MCF 10A (cell line): Measurements from ENCODE around the gene TMEM119. TPM values are rescaled to one million over a fixed set of nuclear protein-coding genes. Genes with fewer than 3 reads are reported as not detected.

Experiments
- BruUV-seq: library from RNA; stranded (reverse); fragments of 400-500 nt; replicated peaks from 2 replicates; lab custom pipeline; 2021; lab: Mats Ljungman, UMichigan
- CTCF ChIA-PET: fragments of 300-600 bp; sonication (Branson Sonifier 250); formaldehyde crosslinking; extraction: SDS; loops from one replicate; lab custom pipeline; 2021; ENCODE audit warnings: antibody characterized with exemption, inconsistent platforms; lab: Yijun Ruan, JAX
- POLR2A ChIA-PET: fragments of 300-600, 350-650 bp; sonication (Branson Sonifier 250); formaldehyde crosslinking; extraction: SDS; loops from one replicate; lab custom pipeline; 2020; ENCODE audit warnings: antibody characterized with exemption, inconsistent platforms; lab: Yijun Ruan, JAX
- DNase-seq: peaks from one replicate; pipeline ENCODE4 v3.0.0-alpha.2; 2018; ENCODE audit not compliant: unreplicated experiment
- H3K27ac Mint-ChIP-seq: one replicate; pipeline ENCODE4 v1.8.0; 2022; ENCODE audit warnings: mild to moderate bottlenecking, low read depth, mixed read lengths; ENCODE audit not compliant: unreplicated experiment
- H3K27me3 Mint-ChIP-seq: one replicate; pipeline ENCODE4 v1.8.0; 2022; ENCODE audit warnings: mixed read lengths; ENCODE audit not compliant: insufficient read depth, unreplicated experiment
- H3K36me3 Mint-ChIP-seq: one replicate; pipeline ENCODE4 v1.8.0; 2022; ENCODE audit warnings: mild to moderate bottlenecking, moderate library complexity, mixed read lengths; ENCODE audit not compliant: insufficient read depth, unreplicated experiment
- H3K4me1 Mint-ChIP-seq: one replicate; pipeline ENCODE4 v1.8.0; 2022; ENCODE audit warnings: mixed read lengths; ENCODE audit not compliant: insufficient read depth, unreplicated experiment
- H3K4me3 Mint-ChIP-seq: one replicate; pipeline ENCODE4 v1.8.0; 2022; ENCODE audit warnings: mild to moderate bottlenecking, moderate library complexity, mixed read lengths; ENCODE audit not compliant: unreplicated experiment
- H3K9me3 Mint-ChIP-seq: one replicate; pipeline ENCODE4 v1.8.0; 2022; ENCODE audit warnings: mixed read lengths; ENCODE audit not compliant: unreplicated experiment
- CTCF ChIP-seq: fragments of 200-600 bp; IDR thresholded peaks from one replicate; pipeline ENCODE4 v1.8.0; 2022; ENCODE audit warnings: antibody characterized with exemption, mild to moderate bottlenecking; ENCODE audit not compliant: unreplicated experiment
- intact Hi-C: fragments of 100-400 bp; cut with micrococcal nuclease; formaldehyde crosslinking; loops from 2 replicates; pipeline ENCODE4 v1.14.1; 2022
- total RNA-seq: library from RNA; stranded (reverse); gene quantifications from 2 replicates; pipeline ENCODE4 v1.2.3, GENCODE V29; 2022

Gene TMEM119
- total RNA-seq, 1 experiment from 2014 or later, result not detected

- no peak overlapping the region for H3K4me3 Mint-ChIP-seq
- no peaks in the 10 kb centered on the region for H3K9me3 Mint-ChIP-seq
- intact Hi-C loops, result no loop called here
- H3K36me3 Mint-ChIP-seq, result peaks cover 43% of the 10 kb centered on the region
- no TSS peak for BruUV-seq
- no peak for DNase-seq
- peaks cover 39% of the 10 kb centered on the region for H3K4me1 Mint-ChIP-seq
- CTCF ChIA-PET, result interaction anchor here (1.0 kb wide), 1 partner anchor 14 kb away, joined by 5 read pairs; no protein-coding TSS in a partner anchor
- TF ChIP-seq CTCF, result no peak
- peak overlapping the region; percentile 64 for H3K27ac Mint-ChIP-seq
- no peaks in the 10 kb centered on the region for H3K27me3 Mint-ChIP-seq
- POLR2A ChIA-PET, result interaction anchor here (0.8 kb wide), 1 partner anchor 9 kb away, joined by 6 read pairs; the partner anchor contains the start of gene SART3
These were observed 46.3 kb downstream of the TMEM119 start for GRCh38 chr12:108551535-108551934.

DNA sequence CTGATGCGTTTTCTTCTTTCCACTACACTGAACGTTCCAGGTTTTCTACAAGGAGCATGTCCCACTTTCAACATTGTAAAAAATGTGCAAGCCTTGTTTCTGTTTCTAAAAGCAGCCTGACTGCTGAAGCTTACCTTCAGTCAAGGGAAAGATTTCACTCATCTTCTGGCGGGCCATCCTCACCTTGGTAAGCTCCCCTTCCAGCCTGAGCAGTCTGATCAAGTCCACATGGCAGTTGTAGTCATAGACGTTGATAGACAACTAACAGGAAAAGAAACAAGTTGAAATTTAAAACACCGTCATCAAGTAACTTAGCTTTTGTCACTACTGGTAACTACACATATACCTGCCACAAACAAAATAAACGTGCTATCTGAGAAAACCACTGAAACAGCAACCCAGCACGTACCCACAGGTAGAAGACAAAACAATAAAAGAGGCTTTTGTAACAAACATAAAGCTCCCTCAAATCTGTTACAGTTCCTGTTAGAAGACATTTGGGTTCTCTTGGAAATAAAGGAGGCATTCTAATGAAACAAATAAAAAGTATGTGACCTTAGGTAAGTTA is 48.8 kb downstream of the TMEM119 start:
- H3K27me3 Mint-ChIP-seq, result no peaks in the 10 kb centered on the region
- no peaks in the 10 kb centered on the region for H3K9me3 Mint-ChIP-seq
- no peak overlapping the region for H3K4me3 Mint-ChIP-seq
- H3K36me3 Mint-ChIP-seq, result peaks cover 63% of the 10 kb centered on the region
- H3K4me1 Mint-ChIP-seq, result peaks cover 32% of the 10 kb centered on the region
- intact Hi-C loops, result no loop called here
- DNase-seq, result no peak
- ChIA-PET POLR2A (interaction anchor here (0.7 to 3.5 kb wide), 3 partner anchors 12 to 17 kb away, joined by 3 to 27 read pairs (median 3); partner anchors contain the start of genes ISCU and SART3), CTCF (interaction anchor here (0.6 to 2.5 kb wide), 5 partner anchors 14 to 648 kb away, joined by 3 to 16 read pairs (median 3); no protein-coding TSS in a partner anchor)
- H3K27ac Mint-ChIP-seq, result no peak overlapping the region
- no peak for TF ChIP-seq CTCF
- no TSS peak for BruUV-seq

GRCh38 chr12:108547686-108548085 is 50.2 kb downstream of the TMEM119 start:
- no peaks in the 10 kb centered on the region for H3K9me3 Mint-ChIP-seq

More at GRCh38 chr12:108547686-108548085, 50.2 kb downstream of the TMEM119 start:
- TF ChIP-seq CTCF, result no peak
- Mint-ChIP-seq H3K36me3 (peaks cover 73% of the 10 kb centered on the region), H3K27me3 (no peaks in the 10 kb centered on the region), H3K4me1 (peaks cover 18% of the 10 kb centered on the region), H3K4me3 (no peak overlapping the region), H3K27ac (no peak overlapping the region)
- intact Hi-C loops, result no loop called here
- DNase-seq, result no peak
- ChIA-PET POLR2A (interaction anchor here (3.5 kb wide), 1 partner anchor 13 kb away, joined by 27 read pairs; the partner anchor contains the start of genes ISCU and SART3), CTCF (interaction anchor here (2.5 kb wide), 1 partner anchor 71 kb away, joined by 16 read pairs; no protein-coding TSS in a partner anchor)
- BruUV-seq, result no TSS peak
